Measurements from ENCODE around the gene PDZD2.

DNA sequence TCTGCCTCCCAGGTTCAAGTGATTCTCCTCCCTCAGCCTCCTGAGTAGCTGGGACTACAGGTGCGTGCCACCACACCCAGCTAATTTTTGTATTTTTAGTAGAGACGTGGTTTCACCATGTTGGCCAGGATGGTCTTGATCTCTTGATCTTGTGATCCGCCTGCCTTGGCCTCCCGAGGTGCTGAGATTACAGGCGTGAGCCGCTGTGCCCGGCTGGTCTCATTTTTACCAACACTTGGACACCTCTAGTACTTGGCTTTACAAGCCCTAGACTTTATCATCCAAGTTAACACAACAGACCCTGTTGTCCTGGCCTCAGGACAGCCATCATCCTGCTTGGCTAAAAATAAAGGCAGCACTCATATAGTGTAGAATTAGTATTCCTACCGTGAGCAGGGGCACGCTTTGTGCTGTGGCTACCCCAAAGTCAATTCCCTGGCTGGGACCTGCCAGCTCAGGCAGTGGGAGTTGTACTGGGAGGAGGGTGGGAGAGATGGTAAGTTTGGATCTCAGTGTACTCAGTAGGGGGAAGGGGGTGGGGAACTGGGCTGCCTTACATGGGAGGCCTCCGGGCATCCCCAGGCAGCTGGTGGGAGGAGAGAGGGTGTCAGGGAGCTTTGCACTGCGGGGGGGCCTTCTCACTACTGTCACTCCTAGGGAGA is 6.6 kb downstream of the PDZD2 start:
- no peak for TF ChIP-seq EP300 (IDR thresholded peaks at IDR 0.05)
- TF ChIP-seq, protein P1, sequence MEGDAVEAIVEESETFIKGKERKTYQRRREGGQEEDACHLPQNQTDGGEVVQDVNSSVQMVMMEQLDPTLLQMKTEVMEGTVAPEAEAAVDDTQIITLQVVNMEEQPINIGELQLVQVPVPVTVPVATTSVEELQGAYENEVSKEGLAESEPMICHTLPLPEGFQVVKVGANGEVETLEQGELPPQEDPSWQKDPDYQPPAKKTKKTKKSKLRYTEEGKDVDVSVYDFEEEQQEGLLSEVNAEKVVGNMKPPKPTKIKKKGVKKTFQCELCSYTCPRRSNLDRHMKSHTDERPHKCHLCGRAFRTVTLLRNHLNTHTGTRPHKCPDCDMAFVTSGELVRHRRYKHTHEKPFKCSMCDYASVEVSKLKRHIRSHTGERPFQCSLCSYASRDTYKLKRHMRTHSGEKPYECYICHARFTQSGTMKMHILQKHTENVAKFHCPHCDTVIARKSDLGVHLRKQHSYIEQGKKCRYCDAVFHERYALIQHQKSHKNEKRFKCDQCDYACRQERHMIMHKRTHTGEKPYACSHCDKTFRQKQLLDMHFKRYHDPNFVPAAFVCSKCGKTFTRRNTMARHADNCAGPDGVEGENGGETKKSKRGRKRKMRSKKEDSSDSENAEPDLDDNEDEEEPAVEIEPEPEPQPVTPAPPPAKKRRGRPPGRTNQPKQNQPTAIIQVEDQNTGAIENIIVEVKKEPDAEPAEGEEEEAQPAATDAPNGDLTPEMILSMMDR (IDR thresholded peaks at IDR 0.05) = no peak
- no peak for TF ChIP-seq POLR2A (IDR thresholded peaks at IDR 0.05)
